DOHH2 (cell line): ENCODE data around the gene C1orf216.

ENCODE experiments used
- EZH2phosphoT487 ChIP-seq: fragments of 200-600 bp; sonication (generic); IDR thresholded peaks from 2 replicates; pipeline ENCODE4 v1.6.1; 2017; ENCODE audit warnings: borderline replicate concordance, mild to moderate bottlenecking, antibody characterized with exemption, low read length, moderate library complexity, mixed read lengths
- TF ChIP-seq, protein P1 (sequence below): fragments of 200-600 bp; sonication (generic); IDR thresholded peaks from one replicate; pipeline ENCODE4 v1.5.1; 2014; ENCODE audit warnings: antibody characterized with exemption, mild to moderate bottlenecking, low read depth, low read length; ENCODE audit not compliant: poor library complexity, severe bottlenecking

DNA sequence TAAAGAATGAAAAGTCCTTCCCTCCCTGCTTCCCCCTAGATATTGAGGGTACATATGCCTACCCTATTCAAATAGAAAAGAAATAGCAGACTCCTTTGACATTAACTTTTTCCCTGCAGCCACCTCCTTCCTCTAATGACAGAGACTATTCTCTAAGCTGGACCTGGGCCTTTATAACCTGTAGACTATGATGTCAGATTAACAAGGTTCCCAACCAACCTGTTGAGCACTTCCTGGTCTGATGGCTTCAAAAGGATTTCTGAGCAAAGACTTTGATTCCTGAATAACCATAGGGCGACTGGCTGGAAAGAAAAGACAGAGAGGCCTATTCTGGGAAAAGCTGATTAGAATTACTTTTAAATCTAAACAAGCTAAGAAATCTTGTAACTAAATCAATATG is 18.4 kb upstream of the C1orf216 start:
- TF ChIP-seq, protein P1, sequence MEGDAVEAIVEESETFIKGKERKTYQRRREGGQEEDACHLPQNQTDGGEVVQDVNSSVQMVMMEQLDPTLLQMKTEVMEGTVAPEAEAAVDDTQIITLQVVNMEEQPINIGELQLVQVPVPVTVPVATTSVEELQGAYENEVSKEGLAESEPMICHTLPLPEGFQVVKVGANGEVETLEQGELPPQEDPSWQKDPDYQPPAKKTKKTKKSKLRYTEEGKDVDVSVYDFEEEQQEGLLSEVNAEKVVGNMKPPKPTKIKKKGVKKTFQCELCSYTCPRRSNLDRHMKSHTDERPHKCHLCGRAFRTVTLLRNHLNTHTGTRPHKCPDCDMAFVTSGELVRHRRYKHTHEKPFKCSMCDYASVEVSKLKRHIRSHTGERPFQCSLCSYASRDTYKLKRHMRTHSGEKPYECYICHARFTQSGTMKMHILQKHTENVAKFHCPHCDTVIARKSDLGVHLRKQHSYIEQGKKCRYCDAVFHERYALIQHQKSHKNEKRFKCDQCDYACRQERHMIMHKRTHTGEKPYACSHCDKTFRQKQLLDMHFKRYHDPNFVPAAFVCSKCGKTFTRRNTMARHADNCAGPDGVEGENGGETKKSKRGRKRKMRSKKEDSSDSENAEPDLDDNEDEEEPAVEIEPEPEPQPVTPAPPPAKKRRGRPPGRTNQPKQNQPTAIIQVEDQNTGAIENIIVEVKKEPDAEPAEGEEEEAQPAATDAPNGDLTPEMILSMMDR: no peak
- no peak for TF ChIP-seq EZH2phosphoT487
